HepG2 (cell line): ENCODE results near the gene USP30. TPM values are rescaled to one million over a fixed set of nuclear protein-coding genes. Genes with fewer than 3 reads are reported as not detected.
A peak's percentile ranks its signal among the peaks of the same experiment; 100 is the strongest.

Experiments
- ELF3 ChIP-seq: IDR thresholded peaks from 2 replicates; pipeline ENCODE4 v1.6.1; 2016; ENCODE audit warnings: missing genetic modification reagents, missing compliant biosample characterization
- HNRNPUL1 ChIP-seq: fragments of 200-400 bp; formaldehyde crosslinking; IDR thresholded peaks from 2 replicates; pipeline ENCODE4 v1.6.1; 2017; ENCODE audit warnings: low read depth, mild to moderate bottlenecking, low read length, moderate library complexity
- JUN ChIP-seq: sonication (generic); formaldehyde crosslinking; IDR thresholded peaks from 2 replicates; pipeline ENCODE4 v1.4.0; 2020; ENCODE audit warnings: mild to moderate bottlenecking, missing genetic modification reagents
- MED1 ChIP-seq: sonication (generic); formaldehyde crosslinking; IDR thresholded peaks from 2 replicates; pipeline ENCODE4 v1.4.0; 2020; ENCODE audit warnings: missing genetic modification reagents
- MZF1 ChIP-seq: sonication (generic); formaldehyde crosslinking; IDR thresholded peaks from 2 replicates; pipeline ENCODE4 v1.8.1; 2023; ENCODE audit warnings: mild to moderate bottlenecking, missing genetic modification reagents, borderline replicate concordance
- NFKB2 ChIP-seq: sonication (generic); formaldehyde crosslinking; IDR thresholded peaks from 2 replicates; pipeline ENCODE4 v1.4.0; 2020; ENCODE audit warnings: missing genetic modification reagents, borderline replicate concordance
- PHF8 ChIP-seq: sonication (generic); formaldehyde crosslinking; IDR thresholded peaks from 2 replicates; pipeline ENCODE4 v1.5.0; 2020; ENCODE audit warnings: missing genetic modification reagents
- RARA ChIP-seq: IDR thresholded peaks from 2 replicates; pipeline ENCODE4 v1.6.1; 2016; ENCODE audit warnings: missing genetic modification reagents, missing compliant biosample characterization
- REL ChIP-seq: sonication (generic); formaldehyde crosslinking; conservative IDR thresholded peaks from 2 replicates; pipeline ENCODE4 v1.8.0; 2022; ENCODE audit warnings: mild to moderate bottlenecking, missing genetic modification reagents, moderate library complexity
- RXRB ChIP-seq: IDR thresholded peaks from 2 replicates; pipeline ENCODE4 v1.6.1; 2016; ENCODE audit warnings: borderline replicate concordance, missing genetic modification reagents, missing compliant biosample characterization
- ZNF263 ChIP-seq: sonication (generic); formaldehyde crosslinking; IDR thresholded peaks from 2 replicates; pipeline ENCODE4 v1.4.0; 2020; ENCODE audit warnings: missing genetic modification reagents
- ZNF615 ChIP-seq: sonication (generic); formaldehyde crosslinking; IDR thresholded peaks from 2 replicates; pipeline ENCODE4 v1.5.0; 2020; ENCODE audit warnings: mild to moderate bottlenecking, missing genetic modification reagents, borderline replicate concordance
- ZSCAN29 ChIP-seq: sonication (generic); formaldehyde crosslinking; conservative IDR thresholded peaks from 2 replicates; pipeline ENCODE4 v1.4.0; 2020; ENCODE audit warnings: mild to moderate bottlenecking, missing genetic modification reagents
- polyA plus RNA-seq, 8 experiments: library from polyadenylated mRNA; depleted of rRNA in 3 of 8; stranded (reverse) in 7 of 8; unstranded in 1 of 8; fragments of >200 nt; fragmentation: Illumina TruSeq in 4 of 8; extraction: Trizol in 4 of 8; gene quantifications; 2 replicates each; pipeline versions ENCODE4 v1.2.1 to v1.2.3, GENCODE V29; 2011 to 2016; ENCODE audit warnings: low read depth in 4 of 8, missing spikeins in 1 of 8, mixed read lengths in 1 of 8; ENCODE audit not compliant: insufficient read depth in 1 of 8
- total RNA-seq, 5 experiments: library from RNA; depleted of rRNA; stranded (reverse); fragments of >200 nt; fragmentation: Illumina TruSeq; extraction: Trizol; gene quantifications; 2 replicates each; pipeline ENCODE4 v1.2.3, GENCODE V29; 2016; ENCODE audit warnings: low read depth in 1 of 5
- TF ChIP-seq, protein P1 (sequence below): sonication (generic); formaldehyde crosslinking; IDR thresholded peaks from 2 replicates; pipeline ENCODE4 v1.4.0; 2020; ENCODE audit warnings: missing genetic modification reagents
- TF ChIP-seq, protein P2 (sequence below): sonication (generic); formaldehyde crosslinking; conservative IDR thresholded peaks from 2 replicates; pipeline ENCODE4 v1.4.0; 2020; ENCODE audit warnings: mild to moderate bottlenecking, missing genetic modification reagents, moderate library complexity
- TF ChIP-seq, protein P3 (sequence below), 2 experiments: sonication (generic) in 1 of 2; formaldehyde crosslinking in 1 of 2; IDR thresholded peaks; 2 replicates each; pipeline versions ENCODE4 v1.5.1 to v1.6.1; 2011 to 2020; ENCODE audit warnings: borderline replicate concordance in 1 of 2, low read depth in 1 of 2, low read length in 1 of 2, mild to moderate bottlenecking in 1 of 2, missing genetic modification reagents in 1 of 2, moderate library complexity in 1 of 2
- TF ChIP-seq, protein P4 (sequence below): IDR thresholded peaks from 2 replicates; pipeline ENCODE4 v1.6.1; 2012; ENCODE audit warnings: inconsistent platforms

Gene USP30
- total and polyA plus RNA-seq, 2 of the 13 experiments (the other 11 are each of a cell fraction or from before 2014, with no cell fraction given): 11.2 to 20.8 TPM

DNA sequence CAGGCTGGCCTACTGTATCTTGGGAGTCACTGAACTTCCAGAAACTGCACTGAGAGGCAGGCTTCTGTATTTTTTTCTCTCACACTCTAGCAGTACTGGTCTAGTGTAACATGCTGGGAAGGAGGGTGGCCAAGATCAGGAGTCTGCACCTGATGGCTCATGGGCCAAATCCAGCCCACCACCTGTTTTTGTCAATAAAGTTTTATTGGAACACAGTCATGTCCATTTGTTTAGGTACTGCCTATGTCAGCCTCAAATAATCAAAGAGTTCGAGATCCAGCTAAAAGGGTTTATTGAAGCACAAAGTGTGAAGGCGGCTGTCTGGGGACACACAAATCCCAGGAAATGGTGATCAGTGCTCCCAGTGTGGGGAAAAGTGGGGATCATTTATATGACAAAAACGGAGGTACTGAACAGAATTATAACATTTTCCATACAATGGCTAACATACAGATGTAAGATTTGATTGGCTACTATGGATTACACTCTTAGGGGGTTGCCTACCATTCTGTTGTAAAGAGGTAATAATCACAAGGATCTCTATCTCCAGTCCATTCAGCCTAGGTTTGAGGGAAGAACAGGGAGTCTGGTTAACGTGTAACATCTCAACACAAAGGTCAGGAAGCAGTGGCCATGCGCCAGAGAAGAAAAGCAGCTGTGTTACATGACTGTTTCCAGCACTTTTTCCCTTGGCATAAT lies 12.9 kb downstream of the USP30 start (continued):
- TF ChIP-seq, protein P1, sequence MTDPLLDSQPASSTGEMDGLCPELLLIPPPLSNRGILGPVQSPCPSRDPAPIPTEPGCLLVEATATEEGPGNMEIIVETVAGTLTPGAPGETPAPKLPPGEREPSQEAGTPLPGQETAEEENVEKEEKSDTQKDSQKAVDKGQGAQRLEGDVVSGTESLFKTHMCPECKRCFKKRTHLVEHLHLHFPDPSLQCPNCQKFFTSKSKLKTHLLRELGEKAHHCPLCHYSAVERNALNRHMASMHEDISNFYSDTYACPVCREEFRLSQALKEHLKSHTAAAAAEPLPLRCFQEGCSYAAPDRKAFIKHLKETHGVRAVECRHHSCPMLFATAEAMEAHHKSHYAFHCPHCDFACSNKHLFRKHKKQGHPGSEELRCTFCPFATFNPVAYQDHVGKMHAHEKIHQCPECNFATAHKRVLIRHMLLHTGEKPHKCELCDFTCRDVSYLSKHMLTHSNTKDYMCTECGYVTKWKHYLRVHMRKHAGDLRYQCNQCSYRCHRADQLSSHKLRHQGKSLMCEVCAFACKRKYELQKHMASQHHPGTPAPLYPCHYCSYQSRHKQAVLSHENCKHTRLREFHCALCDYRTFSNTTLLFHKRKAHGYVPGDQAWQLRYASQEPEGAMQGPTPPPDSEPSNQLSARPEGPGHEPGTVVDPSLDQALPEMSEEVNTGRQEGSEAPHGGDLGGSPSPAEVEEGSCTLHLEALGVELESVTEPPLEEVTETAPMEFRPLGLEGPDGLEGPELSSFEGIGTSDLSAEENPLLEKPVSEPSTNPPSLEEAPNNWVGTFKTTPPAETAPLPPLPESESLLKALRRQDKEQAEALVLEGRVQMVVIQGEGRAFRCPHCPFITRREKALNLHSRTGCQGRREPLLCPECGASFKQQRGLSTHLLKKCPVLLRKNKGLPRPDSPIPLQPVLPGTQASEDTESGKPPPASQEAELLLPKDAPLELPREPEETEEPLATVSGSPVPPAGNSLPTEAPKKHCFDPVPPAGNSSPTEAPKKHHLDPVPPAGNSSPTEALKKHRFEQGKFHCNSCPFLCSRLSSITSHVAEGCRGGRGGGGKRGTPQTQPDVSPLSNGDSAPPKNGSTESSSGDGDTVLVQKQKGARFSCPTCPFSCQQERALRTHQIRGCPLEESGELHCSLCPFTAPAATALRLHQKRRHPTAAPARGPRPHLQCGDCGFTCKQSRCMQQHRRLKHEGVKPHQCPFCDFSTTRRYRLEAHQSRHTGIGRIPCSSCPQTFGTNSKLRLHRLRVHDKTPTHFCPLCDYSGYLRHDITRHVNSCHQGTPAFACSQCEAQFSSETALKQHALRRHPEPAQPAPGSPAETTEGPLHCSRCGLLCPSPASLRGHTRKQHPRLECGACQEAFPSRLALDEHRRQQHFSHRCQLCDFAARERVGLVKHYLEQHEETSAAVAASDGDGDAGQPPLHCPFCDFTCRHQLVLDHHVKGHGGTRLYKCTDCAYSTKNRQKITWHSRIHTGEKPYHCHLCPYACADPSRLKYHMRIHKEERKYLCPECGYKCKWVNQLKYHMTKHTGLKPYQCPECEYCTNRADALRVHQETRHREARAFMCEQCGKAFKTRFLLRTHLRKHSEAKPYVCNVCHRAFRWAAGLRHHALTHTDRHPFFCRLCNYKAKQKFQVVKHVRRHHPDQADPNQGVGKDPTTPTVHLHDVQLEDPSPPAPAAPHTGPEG (CRISPR knock-in tag): no peak
- TF ChIP-seq ZNF615 (CRISPR knock-in tag) (no peak), ZNF263 (peak; percentile 48; the same call in 1 of the 2 replicates), ELF3 (CRISPR knock-in tag) (peak; percentile 34; the same call in 1 of the 2 replicates), PHF8 (CRISPR knock-in tag) (peak; percentile 23; the same call in 1 of the 2 replicates), REL (CRISPR knock-in tag) (no peak), RXRB (CRISPR knock-in tag) (no peak), NFKB2 (CRISPR knock-in tag) (no peak), MED1 (peak; percentile 56), ZSCAN29 (CRISPR knock-in tag) (0 out of 2 replicates have a peak, but pooled peaks have one; percentile 71), MZF1 (CRISPR knock-in tag) (no peak), HNRNPUL1 (0 out of 2 replicates have a peak, but pooled peaks have one; percentile 78), RARA (CRISPR knock-in tag) (peak; percentile 35; the same call in 1 of the 2 replicates), JUN (CRISPR knock-in tag) (no peak)
- TF ChIP-seq, protein P2, sequence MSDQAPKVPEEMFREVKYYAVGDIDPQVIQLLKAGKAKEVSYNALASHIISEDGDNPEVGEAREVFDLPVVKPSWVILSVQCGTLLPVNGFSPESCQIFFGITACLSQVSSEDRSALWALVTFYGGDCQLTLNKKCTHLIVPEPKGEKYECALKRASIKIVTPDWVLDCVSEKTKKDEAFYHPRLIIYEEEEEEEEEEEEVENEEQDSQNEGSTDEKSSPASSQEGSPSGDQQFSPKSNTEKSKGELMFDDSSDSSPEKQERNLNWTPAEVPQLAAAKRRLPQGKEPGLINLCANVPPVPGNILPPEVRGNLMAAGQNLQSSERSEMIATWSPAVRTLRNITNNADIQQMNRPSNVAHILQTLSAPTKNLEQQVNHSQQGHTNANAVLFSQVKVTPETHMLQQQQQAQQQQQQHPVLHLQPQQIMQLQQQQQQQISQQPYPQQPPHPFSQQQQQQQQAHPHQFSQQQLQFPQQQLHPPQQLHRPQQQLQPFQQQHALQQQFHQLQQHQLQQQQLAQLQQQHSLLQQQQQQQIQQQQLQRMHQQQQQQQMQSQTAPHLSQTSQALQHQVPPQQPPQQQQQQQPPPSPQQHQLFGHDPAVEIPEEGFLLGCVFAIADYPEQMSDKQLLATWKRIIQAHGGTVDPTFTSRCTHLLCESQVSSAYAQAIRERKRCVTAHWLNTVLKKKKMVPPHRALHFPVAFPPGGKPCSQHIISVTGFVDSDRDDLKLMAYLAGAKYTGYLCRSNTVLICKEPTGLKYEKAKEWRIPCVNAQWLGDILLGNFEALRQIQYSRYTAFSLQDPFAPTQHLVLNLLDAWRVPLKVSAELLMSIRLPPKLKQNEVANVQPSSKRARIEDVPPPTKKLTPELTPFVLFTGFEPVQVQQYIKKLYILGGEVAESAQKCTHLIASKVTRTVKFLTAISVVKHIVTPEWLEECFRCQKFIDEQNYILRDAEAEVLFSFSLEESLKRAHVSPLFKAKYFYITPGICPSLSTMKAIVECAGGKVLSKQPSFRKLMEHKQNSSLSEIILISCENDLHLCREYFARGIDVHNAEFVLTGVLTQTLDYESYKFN (CRISPR knock-in tag): peak; percentile 85
- TF ChIP-seq, protein P3, sequence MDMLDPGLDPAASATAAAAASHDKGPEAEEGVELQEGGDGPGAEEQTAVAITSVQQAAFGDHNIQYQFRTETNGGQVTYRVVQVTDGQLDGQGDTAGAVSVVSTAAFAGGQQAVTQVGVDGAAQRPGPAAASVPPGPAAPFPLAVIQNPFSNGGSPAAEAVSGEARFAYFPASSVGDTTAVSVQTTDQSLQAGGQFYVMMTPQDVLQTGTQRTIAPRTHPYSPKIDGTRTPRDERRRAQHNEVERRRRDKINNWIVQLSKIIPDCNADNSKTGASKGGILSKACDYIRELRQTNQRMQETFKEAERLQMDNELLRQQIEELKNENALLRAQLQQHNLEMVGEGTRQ (IDR thresholded peaks at IDR 0.05; ENCODE audit: low read depth, low read length): no peak
- TF ChIP-seq, protein P3 (CRISPR knock-in tag; IDR thresholded peaks at IDR 0.05; ENCODE audit: borderline replicate concordance): no peak
- TF ChIP-seq, protein P4, sequence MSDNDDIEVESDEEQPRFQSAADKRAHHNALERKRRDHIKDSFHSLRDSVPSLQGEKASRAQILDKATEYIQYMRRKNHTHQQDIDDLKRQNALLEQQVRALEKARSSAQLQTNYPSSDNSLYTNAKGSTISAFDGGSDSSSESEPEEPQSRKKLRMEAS: peak; percentile 69
